Germinal center (tissue), 1 donor: ENCODE results near the gene KCNJ10.

Source experiments
- DNase-seq: peaks from one replicate; pipeline ENCODE4 v3.0.0; 2012; ENCODE audit warnings: mixed read lengths, low spot score

The KCNJ10 gene

DNA sequence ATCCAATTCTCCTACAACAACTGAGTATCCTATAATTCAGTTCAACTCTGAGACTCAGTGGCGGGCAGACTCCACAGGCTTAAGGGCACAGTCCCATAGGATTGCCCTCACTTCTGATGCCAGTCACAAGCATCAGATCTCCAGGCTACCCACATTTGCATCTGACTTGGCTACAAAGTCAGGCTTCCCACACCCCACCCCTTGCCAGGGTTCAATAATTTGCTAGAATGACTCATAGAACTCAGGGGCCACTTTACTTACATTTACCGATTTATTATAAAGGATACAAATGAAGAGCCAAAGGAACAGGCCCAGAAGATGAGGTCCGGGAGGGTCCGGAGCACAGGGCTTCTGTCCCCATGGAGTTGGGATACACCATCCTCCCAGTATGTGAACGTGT is 80.0 kb downstream of the KCNJ10 start:
- no peak for DNase-seq

- no peak for DNase-seq
Observed at GRCh38 chr1:159989581-159989980, 80.4 kb downstream of the KCNJ10 start.

DNA sequence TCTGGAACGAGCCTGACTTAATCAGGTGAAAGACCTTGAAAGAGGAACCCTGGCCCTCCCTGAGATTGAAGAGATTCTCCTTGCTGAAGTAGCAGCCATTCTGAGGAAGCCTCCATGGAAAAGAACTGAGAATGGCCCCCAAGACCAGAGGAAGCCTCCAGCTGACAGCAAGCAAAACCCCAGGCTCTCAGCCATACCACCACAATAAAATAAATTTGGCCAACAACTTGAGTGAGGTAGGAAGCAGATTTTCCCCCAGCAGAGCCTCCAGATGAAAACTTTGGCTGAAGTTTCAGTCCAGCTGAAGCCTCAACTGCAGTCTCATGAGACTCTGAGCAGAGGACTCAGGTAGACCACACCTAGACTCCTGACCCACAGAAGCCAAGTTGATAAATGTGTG is 82.0 kb downstream of the KCNJ10 start:
- no peak for DNase-seq

- DNase-seq = no peak
Observed at GRCh38 chr1:159987186-159987585, 82.8 kb downstream of the KCNJ10 start.

DNA sequence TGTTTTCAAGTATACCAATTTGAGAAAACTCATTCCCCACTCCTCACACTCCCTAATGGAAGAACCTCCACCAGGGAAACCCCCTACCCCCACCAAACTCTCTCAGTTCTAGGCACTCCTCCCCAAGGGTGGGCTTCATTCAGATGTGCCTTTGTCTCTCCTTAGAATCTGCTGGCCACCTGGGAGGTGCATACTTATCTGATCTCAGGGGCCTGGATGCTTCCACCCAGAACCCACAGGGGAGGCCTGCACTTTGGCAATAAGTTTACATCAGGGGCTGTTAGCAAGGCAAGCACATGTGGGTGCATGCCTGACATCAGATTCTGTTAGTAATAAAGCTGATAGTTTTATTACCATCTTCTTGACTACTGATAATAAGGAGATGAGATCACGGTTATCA is 83.4 kb downstream of the KCNJ10 start:
- DNase-seq = no peak

DNA sequence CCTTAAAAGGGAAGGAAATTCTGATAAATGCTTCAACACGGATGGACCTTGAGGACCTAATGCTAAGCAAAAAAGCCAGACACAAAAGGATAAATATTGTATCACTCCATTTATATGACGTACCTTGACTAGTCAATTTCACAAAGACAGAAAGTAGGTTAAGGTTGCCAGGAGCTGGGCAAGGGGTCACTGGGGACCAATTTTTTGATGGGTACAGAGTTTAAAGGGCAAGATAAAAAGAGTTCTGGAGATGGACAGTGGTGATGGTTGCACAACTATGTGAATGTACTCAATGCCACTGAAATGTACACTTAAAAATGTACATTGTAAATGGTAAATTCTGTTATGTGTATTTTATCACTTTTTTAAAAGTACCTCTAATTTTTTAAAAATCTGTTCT is 83.9 kb downstream of the KCNJ10 start:
- DNase-seq = no peak

- no peak for DNase-seq
Observed at GRCh38 chr1:159985473-159985872, 84.5 kb downstream of the KCNJ10 start.

- no peak for DNase-seq
Observed at GRCh38 chr1:159983681-159984080, 86.3 kb downstream of the KCNJ10 start.

GRCh38 chr1:159982280-159982679 is 87.7 kb downstream of the KCNJ10 start:
- DNase-seq = no peak

DNA sequence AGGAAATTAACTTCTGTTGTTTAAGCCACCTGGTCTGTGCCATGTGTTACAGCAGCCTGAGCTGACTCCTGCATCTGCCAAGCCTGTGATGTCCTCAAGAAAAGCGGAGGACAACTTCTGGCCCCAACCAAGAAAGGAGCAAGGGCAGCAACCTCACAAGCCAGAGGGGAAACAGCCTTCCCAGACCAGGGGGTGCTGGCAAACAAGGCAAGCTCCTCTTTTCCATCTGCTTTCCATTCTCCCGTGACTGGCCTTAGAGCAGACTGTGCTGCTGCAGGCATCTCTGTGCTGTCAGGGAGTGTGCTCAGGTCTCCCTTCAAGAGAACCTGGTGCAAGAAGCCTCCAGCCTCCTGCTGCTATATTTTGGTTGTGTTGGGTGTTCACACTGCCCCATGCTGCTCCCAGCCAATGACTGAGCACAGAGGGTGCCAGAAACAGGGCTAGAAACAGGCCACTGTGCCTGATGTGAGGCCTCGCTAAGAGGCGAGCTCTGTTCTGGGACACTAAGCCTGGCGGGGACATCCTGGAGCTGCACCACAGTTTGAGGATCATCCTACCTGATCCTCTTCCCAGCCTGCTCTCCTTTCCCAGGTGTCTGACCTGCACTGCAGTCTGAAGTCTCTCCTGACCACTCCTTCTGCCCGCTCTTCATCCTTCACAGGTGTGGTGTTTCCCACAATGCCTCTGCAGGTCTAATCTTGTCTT is 88.5 kb downstream of the KCNJ10 start:
- no peak for DNase-seq

DNA sequence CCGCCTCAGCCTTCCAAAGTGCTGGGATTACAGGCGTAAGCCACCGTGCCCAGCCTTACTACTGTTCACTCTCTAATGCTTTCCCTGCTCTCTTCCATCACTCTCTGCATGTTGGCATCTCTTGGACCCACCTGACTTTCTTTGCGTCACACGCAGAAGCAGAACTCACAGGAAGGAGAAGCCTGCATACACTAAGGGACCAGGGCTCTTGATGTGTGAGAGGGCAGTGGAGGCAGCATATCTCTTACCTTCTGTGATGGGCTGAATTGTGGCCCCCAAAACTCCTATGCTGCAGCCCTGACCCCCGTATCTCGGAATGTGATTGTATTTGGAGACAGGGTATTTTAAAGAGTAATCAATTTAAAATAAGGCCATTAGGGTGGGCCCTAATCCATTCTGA is 89.2 kb downstream of the KCNJ10 start:
- no peak for DNase-seq

- DNase-seq = no peak
Observed at GRCh38 chr1:159980076-159980475, 89.9 kb downstream of the KCNJ10 start.

DNA sequence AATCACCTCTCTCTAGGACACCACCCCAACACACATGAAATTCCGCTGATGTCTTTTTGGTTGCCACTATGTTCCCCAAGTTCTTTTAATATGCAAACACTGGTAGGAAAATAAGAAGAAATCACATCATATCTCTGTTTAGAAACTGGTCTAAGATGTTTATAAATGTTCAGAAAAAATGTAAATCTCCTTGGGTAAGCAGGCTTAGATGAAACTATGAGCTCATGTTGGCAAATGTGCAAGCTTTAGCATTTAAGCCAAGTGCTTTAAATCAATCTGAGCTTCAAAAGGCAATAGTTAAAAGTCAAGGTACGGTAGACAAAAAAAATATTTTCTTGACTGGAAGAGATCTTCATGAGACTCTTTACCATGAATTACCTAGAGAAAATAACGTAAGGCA is 90.7 kb downstream of the KCNJ10 start:
- DNase-seq = no peak

- no peak for DNase-seq
Observed at GRCh38 chr1:159978107-159978398, 91.9 kb downstream of the KCNJ10 start.

DNA sequence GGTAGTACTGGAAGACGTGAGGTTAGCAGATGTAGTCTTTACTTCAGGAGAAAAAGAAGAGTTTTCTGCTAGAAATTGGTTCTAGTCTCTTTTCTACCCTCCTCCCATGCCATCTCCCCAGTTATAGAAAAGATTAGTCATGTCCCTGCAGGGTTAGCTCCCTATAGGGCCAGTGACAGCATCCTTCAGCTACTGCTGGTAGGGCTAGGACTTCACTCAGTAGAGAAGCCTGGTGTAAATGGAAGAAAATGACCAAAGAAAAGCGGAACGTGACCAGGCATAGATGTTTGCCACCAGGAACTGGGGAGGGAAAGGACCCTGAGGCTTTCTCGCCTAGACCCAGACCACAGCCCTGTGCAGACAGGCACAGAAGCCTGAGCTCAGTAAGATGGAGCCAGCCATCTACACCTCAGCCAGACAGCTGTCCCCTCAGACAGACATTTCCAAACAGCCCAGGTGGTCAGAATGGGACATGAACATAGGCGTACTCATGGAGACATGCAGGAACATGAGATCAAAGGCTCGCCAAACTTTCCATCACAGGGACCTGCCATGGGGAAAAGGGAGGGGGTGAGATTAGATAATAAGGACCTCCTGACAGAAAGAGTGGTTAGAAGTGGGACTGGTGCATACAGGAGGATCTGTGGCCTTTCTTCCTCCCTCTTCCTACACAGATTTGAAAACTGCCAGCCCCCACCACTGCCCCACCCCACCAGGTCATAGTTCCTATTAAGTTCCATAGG is 92.4 kb downstream of the KCNJ10 start:
- DNase-seq = no peak

DNA sequence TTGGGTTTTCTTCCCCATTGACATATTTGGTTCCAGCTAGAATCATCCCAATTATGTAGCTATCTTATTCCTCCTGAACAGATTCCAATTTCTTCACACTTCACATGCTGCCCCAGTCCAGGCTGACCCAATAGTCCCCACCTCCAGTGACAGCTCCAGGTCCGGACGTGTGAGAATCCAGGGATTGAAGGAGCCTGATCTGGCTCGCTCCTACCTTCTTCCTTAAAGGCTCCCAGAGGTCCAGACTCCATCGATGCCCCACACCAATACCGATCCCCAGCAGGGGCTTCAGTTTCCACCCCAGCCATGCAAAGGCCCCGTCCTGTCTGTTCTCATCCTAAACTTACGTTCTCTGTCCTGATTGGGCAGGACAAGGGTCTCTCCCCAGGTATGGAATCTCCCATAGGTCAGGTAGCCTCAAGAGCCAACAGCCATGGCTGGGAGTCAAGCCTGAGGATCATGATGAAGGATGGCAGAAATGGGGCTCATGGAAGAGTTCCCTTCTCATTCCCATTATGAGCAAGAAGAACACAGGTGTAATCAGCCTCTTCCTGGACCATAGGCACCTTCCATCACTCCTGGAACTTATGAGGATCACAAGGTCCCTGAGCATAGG is 95.5 kb downstream of the KCNJ10 start:
- no peak for DNase-seq

- no peak for DNase-seq
Observed at GRCh38 chr1:159973350-159973940, 96.5 kb downstream of the KCNJ10 start.

DNA sequence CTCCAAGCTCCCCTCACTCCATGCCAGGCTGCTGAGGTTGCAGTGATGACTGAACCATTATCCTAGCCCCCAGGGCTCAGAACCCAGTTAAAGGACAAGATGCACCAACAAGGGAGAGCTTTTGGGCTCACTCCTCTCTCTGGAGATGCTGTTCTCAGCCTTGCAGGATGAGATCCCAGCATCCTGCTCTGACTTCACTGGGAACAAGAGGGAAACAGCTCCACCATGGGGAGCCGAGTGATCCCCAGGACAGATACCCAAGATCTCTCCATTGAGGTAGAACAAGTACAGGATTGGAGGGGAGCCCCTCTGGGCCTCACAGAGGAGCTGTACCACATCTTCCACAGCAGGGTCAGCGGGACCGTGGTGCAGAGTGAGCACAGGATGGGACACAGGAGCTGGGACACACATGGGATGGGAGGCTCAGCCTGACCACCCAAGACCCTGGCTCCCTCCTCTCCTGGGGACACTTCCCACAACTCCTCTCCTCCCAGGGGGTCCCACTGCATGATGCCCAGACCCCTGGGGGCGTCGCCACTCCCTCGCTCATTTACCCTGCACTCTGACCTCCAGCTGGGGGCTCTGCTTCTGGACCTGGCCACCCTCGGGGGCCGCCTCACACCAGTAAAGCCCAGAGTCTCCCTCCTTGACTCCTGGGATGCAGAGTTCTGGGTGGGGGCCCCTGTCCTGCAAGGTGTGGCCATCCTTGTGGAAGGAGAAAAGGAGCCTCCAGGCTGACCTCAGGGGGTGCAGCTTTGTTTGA is 97.3 kb downstream of the KCNJ10 start:
- no peak for DNase-seq

- DNase-seq = no peak
Observed at GRCh38 chr1:159970932-159971342, 99.0 kb downstream of the KCNJ10 start.

- DNase-seq = no peak
Observed at GRCh38 chr1:159968901-159969300, 101.1 kb downstream of the KCNJ10 start.

DNA sequence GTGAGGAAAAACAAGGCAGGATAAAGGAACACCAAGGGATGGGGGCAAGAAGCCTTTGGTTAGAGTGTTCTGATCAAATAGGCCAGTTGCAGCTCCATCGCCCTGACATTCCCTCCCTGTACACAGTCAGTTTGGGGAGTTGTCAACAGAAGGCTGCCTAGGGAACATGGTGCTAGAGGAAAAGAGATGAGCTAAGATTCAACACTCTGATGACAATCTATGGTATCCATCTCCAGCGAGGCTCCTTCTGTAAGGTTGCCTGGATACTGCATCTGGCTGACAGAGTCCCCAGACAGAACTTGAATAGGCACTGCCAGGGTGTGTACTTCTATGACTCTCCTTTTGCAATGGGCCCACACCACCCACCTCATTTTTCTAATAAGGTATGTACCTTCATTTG is 104.7 kb downstream of the KCNJ10 start:
- no peak for DNase-seq

DNA sequence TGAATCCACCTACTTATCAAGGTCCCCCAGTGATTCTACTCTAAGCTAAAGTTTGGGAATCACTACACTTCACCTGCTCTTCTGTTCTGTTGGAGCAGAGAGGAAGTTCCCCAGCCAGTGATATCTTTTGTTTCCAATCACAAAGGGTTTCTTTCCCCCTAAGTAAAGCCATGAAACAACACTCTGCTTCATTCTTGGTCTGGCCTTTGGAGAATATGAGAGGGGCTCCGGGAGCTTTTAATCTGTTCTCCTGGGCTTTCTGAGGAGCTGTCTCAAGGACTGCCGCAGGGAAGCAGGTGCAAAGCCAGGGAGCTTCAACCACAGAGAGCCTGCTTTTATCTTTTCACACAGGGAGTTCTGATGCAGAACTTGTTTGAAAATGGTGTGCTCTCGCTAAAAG is 105.8 kb downstream of the KCNJ10 start:
- DNase-seq = no peak
